GM12801 (cell line): ENCODE data around the gene IRF1.

Experiments
- CTCF ChIP-seq: IDR thresholded peaks from one replicate; pipeline ENCODE4 v1.5.1; 2011; ENCODE audit warnings: control low read depth; ENCODE audit not compliant: insufficient read length; ENCODE audit errors: extremely low read depth

IRF1 gene

DNA sequence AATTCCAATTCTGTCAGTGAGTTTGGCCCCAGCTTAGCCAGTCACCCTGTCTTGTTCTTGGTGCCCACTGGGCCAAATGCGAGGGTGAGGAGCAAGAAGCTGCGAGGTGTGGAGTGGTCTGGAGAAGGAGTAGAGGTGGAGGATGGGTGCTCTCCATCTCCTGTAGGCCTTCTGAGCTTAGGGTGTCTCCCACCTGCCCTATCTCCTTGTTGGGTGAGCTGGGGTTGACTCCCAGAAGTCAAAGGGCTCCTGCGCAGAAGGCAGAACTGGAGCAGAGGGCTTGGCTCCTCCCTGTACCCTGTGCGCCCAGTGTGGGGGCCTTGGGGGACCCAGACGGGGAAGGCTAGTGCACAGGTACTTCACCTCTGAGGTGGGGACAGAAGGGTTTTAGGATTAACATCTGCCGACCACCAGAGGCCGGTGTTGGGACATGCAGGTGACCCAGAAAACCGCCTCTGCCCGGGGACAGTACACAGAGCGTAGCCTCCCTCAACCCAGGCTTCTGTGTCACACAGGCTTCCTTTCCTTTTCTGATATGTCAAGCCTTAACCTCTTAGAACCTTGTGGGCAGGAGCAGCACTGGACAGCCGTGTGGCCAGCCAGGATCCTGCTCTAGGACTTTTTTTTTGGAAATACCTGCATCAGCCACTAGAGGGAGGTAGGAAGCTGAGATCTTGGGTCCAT, 35.9 kb upstream of the IRF1 start:
- no peak for TF ChIP-seq CTCF

DNA sequence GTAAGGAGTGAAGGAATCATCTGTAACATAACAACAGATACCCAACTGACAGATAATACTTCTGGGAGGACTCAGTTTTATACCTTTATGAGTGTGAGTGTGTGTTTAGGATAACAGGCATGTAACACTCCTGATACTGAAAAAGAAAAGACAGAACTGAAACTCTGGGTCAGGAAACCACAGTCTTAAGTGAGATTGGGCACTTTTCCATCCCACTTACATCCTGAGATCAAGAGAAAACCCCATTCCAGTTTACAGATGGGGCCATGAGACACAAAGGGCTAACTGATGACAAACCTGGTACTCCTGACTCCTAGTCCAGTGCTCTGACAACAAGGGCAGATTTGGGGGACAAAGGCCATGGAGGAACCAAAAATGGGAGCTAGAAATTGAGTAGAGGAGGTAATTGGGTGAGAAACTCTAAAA, 34.7 kb upstream of the IRF1 start:
- TF ChIP-seq CTCF, result no peak

DNA sequence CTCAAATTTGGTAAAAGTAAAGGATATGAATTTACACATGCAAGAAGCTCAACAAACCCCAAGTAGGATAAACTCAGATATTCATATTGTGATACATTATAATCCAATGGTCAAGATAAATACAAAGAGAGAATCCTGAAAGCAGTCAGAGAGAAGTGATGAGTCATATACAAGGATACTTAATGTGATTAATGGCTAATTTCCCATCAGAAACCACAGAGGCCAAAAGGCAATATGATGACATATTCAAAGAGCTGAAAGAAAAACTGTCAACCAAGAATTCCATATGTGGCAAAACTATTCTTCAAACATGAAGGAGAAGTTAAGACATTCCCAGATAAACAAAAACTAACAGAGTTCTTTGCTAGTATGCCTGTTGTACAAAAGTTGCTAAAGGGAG, 19.5 kb upstream of the IRF1 start:
- no peak for TF ChIP-seq CTCF

- no peak for TF ChIP-seq CTCF
These were observed 15.6 kb upstream of the IRF1 start for GRCh38 chr5:132506094-132506692.

DNA sequence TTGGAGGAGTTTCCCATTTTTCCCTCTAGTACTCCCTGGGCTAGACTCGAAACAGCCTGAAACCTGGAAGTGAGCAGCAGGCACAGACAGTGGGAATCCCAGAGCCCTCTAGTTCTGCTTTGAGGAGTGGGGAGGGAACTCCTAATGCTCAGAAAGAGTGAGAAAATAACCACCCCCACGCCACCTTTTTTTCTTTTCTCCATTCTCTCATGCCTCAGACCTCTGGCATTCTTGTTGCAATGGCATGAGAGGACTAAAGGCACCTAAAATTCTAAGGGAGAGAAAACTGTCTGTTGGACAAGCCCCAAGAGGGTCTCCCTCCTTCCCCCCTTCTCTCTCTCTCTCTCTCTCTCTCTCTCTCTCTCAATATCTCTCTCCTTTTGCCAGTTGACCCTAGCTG, 15.1 kb upstream of the IRF1 start:
- no peak for TF ChIP-seq CTCF

- TF ChIP-seq CTCF, result no peak
These were observed 14.2 kb upstream of the IRF1 start for GRCh38 chr5:132504746-132505145.

- TF ChIP-seq CTCF, result no peak
These were observed 12.7 kb upstream of the IRF1 start for GRCh38 chr5:132503244-132503643.
